Mesenchymal stem cell (in vitro differentiated cells and primary cell): ENCODE data around the gene PCNT.

Source experiments
- DNase-seq: peaks from one replicate; pipeline ENCODE4 v3.0.0-alpha.2; 2013
- H2AFZ ChIP-seq: one replicate; pipeline ENCODE4 v1.6.1; 2013; ENCODE audit warnings: low read depth, mild to moderate bottlenecking, control low read depth, inconsistent platforms, low read length, moderate library complexity
- H2AK5ac ChIP-seq: 2 replicates; pipeline ENCODE4 v1.6.1; 2013; ENCODE audit warnings: low read length, moderate library complexity, mild to moderate bottlenecking, inconsistent platforms; ENCODE audit not compliant: severe bottlenecking
- H2BK120ac ChIP-seq: one replicate; pipeline ENCODE4 v1.6.1; 2013; ENCODE audit warnings: low read depth, mild to moderate bottlenecking, inconsistent platforms, low read length, moderate library complexity
- H2BK12ac ChIP-seq, 2 experiments: one replicate each; pipeline ENCODE4 v1.6.1; 2013; ENCODE audit warnings: inconsistent platforms in 2 of 2, low read length in 2 of 2, mild to moderate bottlenecking in 2 of 2, moderate library complexity in 2 of 2, control low read depth in 1 of 2
- H2BK15ac ChIP-seq: one replicate; pipeline ENCODE4 v1.6.1; 2013; ENCODE audit warnings: mild to moderate bottlenecking, low read depth, inconsistent platforms; ENCODE audit not compliant: poor library complexity, severe bottlenecking
- H2BK5ac ChIP-seq: 2 replicates; pipeline ENCODE4 v1.6.1; 2013; ENCODE audit warnings: low read depth, mild to moderate bottlenecking, low read length, control low read depth, inconsistent platforms; ENCODE audit not compliant: poor library complexity, severe bottlenecking
- H3K14ac ChIP-seq, 2 experiments: one replicate each; pipeline ENCODE4 v1.6.1; 2013; ENCODE audit warnings: inconsistent platforms in 2 of 2, low read length in 2 of 2, control low read depth in 1 of 2, mild to moderate bottlenecking in 1 of 2, moderate library complexity in 1 of 2
- H3K18ac ChIP-seq, 2 experiments: one replicate each; pipeline ENCODE4 v1.6.1; 2013; ENCODE audit warnings: inconsistent platforms in 2 of 2, low read length in 2 of 2, control low read depth in 1 of 2, low read depth in 1 of 2, mild to moderate bottlenecking in 1 of 2
- H3K23ac ChIP-seq, 2 experiments: one replicate each; pipeline ENCODE4 v1.6.1; 2013; ENCODE audit warnings: inconsistent platforms in 2 of 2, low read length in 2 of 2, mild to moderate bottlenecking in 2 of 2, moderate library complexity in 2 of 2, control low read depth in 1 of 2
- H3K27ac ChIP-seq: 2 replicates; pipeline ENCODE4 v1.5.1; 2013; ENCODE audit warnings: mild to moderate bottlenecking, moderate library complexity, low read length, control low read depth, inconsistent platforms; ENCODE audit not compliant: poor library complexity, severe bottlenecking
- H3K27me3 ChIP-seq, 2 experiments: 2 replicates each; pipeline versions ENCODE4 v1.6.1 to v1.7.0; 2013; ENCODE audit warnings: low read length in 2 of 2, mild to moderate bottlenecking in 2 of 2, moderate library complexity in 2 of 2, control low read depth in 1 of 2, inconsistent platforms in 1 of 2; ENCODE audit not compliant: control insufficient read depth in 1 of 2, insufficient read depth in 1 of 2
- H3K36me3 ChIP-seq, 2 experiments: 2 replicates each; pipeline versions ENCODE4 v1.6.1 to v1.7.0; 2013; ENCODE audit warnings: low read length in 2 of 2, control low read depth in 1 of 2, inconsistent platforms in 1 of 2, low read depth in 1 of 2, mild to moderate bottlenecking in 1 of 2; ENCODE audit not compliant: insufficient read depth in 2 of 2, control insufficient read depth in 1 of 2
- H3K4ac ChIP-seq, 2 experiments: one replicate each; pipeline ENCODE4 v1.6.1; 2013; ENCODE audit warnings: inconsistent platforms in 2 of 2, low read length in 2 of 2, mild to moderate bottlenecking in 2 of 2, moderate library complexity in 2 of 2, control low read depth in 1 of 2, low read depth in 1 of 2
- H3K4me1 ChIP-seq: 2 replicates; pipeline ENCODE4 v1.6.1; 2013; ENCODE audit warnings: low read depth, low read length, control low read depth; ENCODE audit not compliant: control insufficient read depth, insufficient read depth
- H3K4me2 ChIP-seq: 2 replicates; pipeline ENCODE4 v1.6.1; 2013; ENCODE audit warnings: low read length, mild to moderate bottlenecking, inconsistent platforms; ENCODE audit not compliant: poor library complexity, severe bottlenecking
- H3K4me3 ChIP-seq, 2 experiments: 2 replicates each; pipeline versions ENCODE4 v1.5.1 to v1.7.0; 2013; ENCODE audit warnings: low read length in 2 of 2, mild to moderate bottlenecking in 2 of 2, control low read depth in 1 of 2, low read depth in 1 of 2; ENCODE audit not compliant: insufficient read depth in 1 of 2
- H3K79me1 ChIP-seq: replicated peaks from 2 replicates; pipeline ENCODE4 v1.6.1; 2013; ENCODE audit warnings: mild to moderate bottlenecking, control low read depth, low read length, inconsistent platforms; ENCODE audit not compliant: poor library complexity, severe bottlenecking
- H3K9ac ChIP-seq: 2 replicates; pipeline ENCODE4 v1.7.0; 2013; ENCODE audit warnings: mild to moderate bottlenecking, low read length, moderate library complexity
- H3K9me3 ChIP-seq: 2 replicates; pipeline ENCODE4 v1.7.0; 2013; ENCODE audit warnings: mild to moderate bottlenecking, low read length; ENCODE audit not compliant: control insufficient read depth
- H4K8ac ChIP-seq: one replicate; pipeline ENCODE4 v1.6.1; 2013; ENCODE audit warnings: inconsistent platforms, mild to moderate bottlenecking, low read length, moderate library complexity
- H4K91ac ChIP-seq: one replicate; pipeline ENCODE4 v1.6.1; 2013; ENCODE audit warnings: mild to moderate bottlenecking, low read length, inconsistent platforms
- WGBS: methylation state at CpG from one replicate; pipeline ENCODE4 v1.1.7; 2013; ENCODE audit warnings: mixed read lengths; 5-methylcytosine and 5-hydroxymethylcytosine counted together

PCNT gene

DNA sequence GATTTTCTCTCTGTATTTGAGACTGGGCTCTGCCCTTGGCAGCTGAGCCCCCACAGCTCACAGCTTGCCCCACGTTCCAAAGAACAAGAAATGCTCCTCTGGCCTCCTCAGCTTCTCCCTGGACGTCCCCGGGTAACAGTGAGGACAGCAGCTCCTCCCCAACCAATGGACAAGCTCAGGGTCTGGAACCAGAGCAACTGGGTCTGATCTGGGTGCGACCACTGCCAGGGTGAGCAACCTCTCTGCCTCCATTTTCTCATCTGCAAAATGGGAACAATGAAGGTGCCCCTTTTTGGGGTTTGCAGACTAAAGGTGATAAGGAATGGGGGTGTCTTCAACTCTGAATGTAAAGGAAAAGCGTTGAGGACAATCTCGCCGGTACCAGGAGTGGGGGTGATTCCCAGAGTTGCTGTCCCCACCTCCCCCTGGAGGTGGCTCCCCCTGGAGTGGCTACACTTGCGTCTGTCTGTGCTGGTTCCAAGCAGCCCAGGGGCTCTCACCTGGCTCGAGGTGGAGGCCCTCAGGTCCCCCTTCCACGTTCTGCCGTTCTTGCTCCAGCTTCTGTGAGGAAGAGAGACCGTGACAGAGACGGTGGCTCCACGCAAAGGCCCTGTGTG, 7.1 kb upstream of the PCNT start:
- Histone ChIP-seq H3K4me2 (no peak overlapping the region), H4K91ac (no peak overlapping the region), H3K9ac (no peak overlapping the region), H3K27ac (no peak overlapping the region), H3K9me3 (no peaks in the 10 kb centered on the region), H3K14ac (no peak overlapping the region), H3K23ac (no peak overlapping the region), H3K18ac (no peak overlapping the region), H2AFZ (no peak overlapping the region), H3K27me3 (no peaks in the 10 kb centered on the region), H3K36me3 (peaks cover 0 to 8% of the 10 kb centered on the region in 2 experiments), H3K4ac (no peak overlapping the region), H3K4me3 (no peak overlapping the region), H2BK15ac (no peak overlapping the region), H2BK5ac (no peak overlapping the region), H4K8ac (no peak overlapping the region), H2BK12ac (no peak overlapping the region), H3K4me1 (peaks cover 14% of the 10 kb centered on the region), H3K79me1 (peaks cover 11% of the 10 kb centered on the region), H2BK120ac (no peak overlapping the region), H2AK5ac (no peak overlapping the region)
- DNase-seq: no peak
- WGBS: 97% methylated on average over 14 of the region's 14 CpGs

DNA sequence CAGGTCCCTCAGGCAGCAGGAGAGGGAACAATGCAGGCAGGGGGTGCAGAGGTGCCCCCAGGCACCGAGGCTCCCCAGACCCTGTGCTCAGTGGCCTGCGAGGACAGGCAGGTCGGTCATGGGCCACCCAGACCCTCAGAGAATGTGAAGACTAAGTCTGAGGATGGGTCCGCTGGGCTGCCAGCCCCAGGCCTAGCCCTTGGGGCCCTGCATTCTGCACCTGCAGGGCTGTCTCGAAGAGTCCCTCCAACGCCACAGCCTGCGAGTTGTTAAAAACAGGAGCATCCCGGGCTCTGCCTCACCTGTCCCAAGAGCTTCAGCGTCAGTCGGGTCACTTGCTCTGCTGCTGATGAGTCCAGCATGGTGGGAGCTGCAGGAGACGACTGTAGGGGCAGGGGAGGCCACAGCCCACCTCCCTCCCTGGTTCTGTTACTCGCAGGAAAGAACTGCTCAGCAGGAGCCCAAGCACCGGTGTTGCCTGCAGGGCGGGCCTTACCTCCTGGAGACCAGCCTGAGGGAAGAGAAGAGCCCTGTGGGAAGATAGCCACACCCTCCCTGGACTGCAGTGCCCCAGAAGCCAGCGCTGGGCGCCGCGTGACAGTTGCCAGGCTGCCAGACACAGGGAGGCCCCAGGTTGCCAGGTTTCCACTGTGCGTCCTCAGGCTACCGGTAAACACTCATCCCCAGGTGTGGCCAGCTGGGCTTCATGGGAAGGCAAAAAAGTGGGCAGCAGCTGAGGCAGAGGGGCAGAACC, 6.1 kb upstream of the PCNT start:
- H3K27ac ChIP-seq: no peak overlapping the region
- WGBS: 75% methylated on average over 20 of the region's 20 CpGs

DNA sequence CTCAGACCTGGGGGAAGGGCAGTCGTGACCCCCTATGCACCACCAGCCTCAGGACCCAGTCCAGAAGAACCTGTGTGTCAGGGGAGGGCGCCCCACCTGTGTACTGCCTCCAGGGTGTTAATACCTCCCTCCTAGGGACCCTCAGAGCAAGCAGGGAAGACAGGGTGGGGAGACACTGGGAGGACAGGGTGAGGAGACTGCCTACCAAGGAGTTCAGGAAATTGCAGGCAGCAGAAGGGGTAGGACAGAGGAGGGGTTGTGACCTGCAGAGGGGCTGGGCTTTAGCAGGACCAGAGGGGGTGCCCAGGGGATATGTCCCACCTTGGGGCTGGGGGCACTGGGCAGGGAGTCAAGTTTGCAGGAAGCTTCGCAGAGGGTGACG, 5.5 kb upstream of the PCNT start:
- Histone ChIP-seq H2AFZ (no peak overlapping the region), H3K14ac (no peak overlapping the region), H3K79me1 (peaks cover 16% of the 10 kb centered on the region), H3K9me3 (no peaks in the 10 kb centered on the region), H2AK5ac (no peak overlapping the region), H3K4ac (no peak overlapping the region), H3K23ac (no peak overlapping the region), H3K9ac (no peak overlapping the region), H2BK5ac (no peak overlapping the region), H3K36me3 (peaks cover 0 to 1% of the 10 kb centered on the region in 2 experiments), H3K4me3 (no peak overlapping the region), H2BK15ac (no peak overlapping the region), H3K18ac (no peak overlapping the region), H3K4me2 (no peak overlapping the region), H4K91ac (no peak overlapping the region), H3K4me1 (peaks cover 21% of the 10 kb centered on the region), H3K27me3 (no peaks in the 10 kb centered on the region), H2BK120ac (no peak overlapping the region), H3K27ac (no peak overlapping the region), H2BK12ac (no peak overlapping the region), H4K8ac (no peak overlapping the region)
- no peak for DNase-seq
- WGBS: 76% methylated on average over 3 of the region's 4 CpGs

More for the DNA sequence above, 6.1 kb upstream of the PCNT start:
- Histone ChIP-seq H4K91ac (no peak overlapping the region), H3K18ac (no peak overlapping the region), H2AFZ (no peak overlapping the region), H2BK5ac (no peak overlapping the region), H2BK15ac (no peak overlapping the region), H3K27me3 (no peaks in the 10 kb centered on the region), H2AK5ac (no peak overlapping the region), H3K4me2 (no peak overlapping the region), H3K4me1 (peaks cover 19% of the 10 kb centered on the region), H3K14ac (no peak overlapping the region), H3K36me3 (peaks cover 0 to 7% of the 10 kb centered on the region in 2 experiments), H3K4ac (no peak overlapping the region), H3K4me3 (no peak overlapping the region), H3K79me1 (peaks cover 12% of the 10 kb centered on the region), H4K8ac (peak overlapping the region; percentile 66), H3K23ac (no peak overlapping the region), H3K9ac (no peak overlapping the region), H3K9me3 (no peaks in the 10 kb centered on the region), H2BK12ac (no peak overlapping the region), H2BK120ac (no peak overlapping the region)
- DNase-seq: no peak

DNA sequence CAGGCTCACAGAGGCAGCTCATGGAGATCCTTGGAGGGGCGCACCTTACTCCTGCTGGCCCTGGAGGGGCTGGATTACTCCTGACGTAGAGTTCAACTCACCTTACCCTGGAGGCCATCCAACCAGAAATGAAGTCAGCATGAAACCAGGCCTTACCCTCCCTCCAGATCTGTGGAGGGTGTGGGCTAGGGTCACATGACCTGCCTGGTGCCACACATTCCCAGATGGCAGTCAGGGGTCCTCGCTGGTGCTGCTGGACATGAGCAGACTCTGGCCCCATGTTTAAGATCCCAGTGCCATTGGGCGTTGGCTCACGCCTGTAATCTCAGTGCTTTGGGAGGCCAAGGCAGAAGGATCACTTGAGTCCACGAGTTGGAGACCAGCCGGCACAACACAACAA, 4.8 kb upstream of the PCNT start:
- Histone ChIP-seq H4K8ac (peak overlapping the region; percentile 48), H3K4ac (peak overlapping the region in 1 of 2 experiments; percentile 64), H3K9ac (no peak overlapping the region), H3K79me1 (peaks cover 17% of the 10 kb centered on the region), H3K4me1 (peaks cover 21% of the 10 kb centered on the region), H3K36me3 (no peaks in the 10 kb centered on the region), H3K27me3 (no peaks in the 10 kb centered on the region), H3K14ac (no peak overlapping the region), H2BK12ac (no peak overlapping the region), H3K9me3 (no peaks in the 10 kb centered on the region), H2BK120ac (no peak overlapping the region), H3K4me3 (no peak overlapping the region), H2AFZ (no peak overlapping the region), H3K18ac (no peak overlapping the region), H2AK5ac (no peak overlapping the region), H3K23ac (no peak overlapping the region), H2BK15ac (no peak overlapping the region), H2BK5ac (no peak overlapping the region), H4K91ac (peak overlapping the region; percentile 18), H3K4me2 (no peak overlapping the region), H3K27ac (no peak overlapping the region)
- no peak for DNase-seq
- WGBS: 95% methylated on average over 7 of the region's 7 CpGs
